ENCODE results near the gene KAZALD1.

Gene KAZALD1

GRCh38 chr10:101103430-101103829 is 41.6 kb downstream of the KAZALD1 start:
- TF ChIP-seq YY1 (IDR thresholded peaks at IDR 0.05; ENCODE audit: low read depth) (no peak), TEAD4 (IDR thresholded peaks at IDR 0.05) (no peak)

DNA sequence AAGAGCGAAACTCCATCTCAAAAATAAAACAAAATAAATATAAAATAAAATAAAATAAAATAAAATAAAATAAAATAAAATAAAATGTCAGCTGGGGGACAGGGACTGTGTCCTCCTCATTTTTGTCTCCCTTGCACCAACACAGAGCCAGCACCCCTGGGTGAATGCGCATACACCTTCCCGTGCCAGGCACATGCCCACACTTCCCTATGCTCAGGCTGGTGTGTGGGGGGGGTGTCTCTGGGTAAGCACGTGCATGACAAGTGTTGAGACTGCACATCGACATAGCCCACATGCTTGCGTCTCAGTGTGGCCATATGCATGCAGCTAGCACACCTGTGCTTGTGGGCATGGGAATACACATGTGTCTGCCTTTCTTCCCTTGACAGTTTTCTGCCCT is 44.6 kb downstream of the KAZALD1 start:
- TF ChIP-seq CREB1 (IDR thresholded peaks at IDR 0.05; ENCODE audit: low read depth) (no peak), CEBPB (IDR thresholded peaks at IDR 0.05) (no peak), NFIC (IDR thresholded peaks at IDR 0.05) (no peak), EGR1 (IDR thresholded peaks at IDR 0.05) (no peak), TEAD4 (IDR thresholded peaks at IDR 0.05) (no peak), RAD21 (IDR thresholded peaks at IDR 0.05; ENCODE audit: low read depth) (no peak), TAF1 (IDR thresholded peaks at IDR 0.05; ENCODE audit: low read depth) (no peak), TCF12 (IDR thresholded peaks at IDR 0.05; ENCODE audit: low read depth) (no peak), USF1 (IDR thresholded peaks at IDR 0.05) (no peak), FOXM1 (IDR thresholded peaks at IDR 0.05; ENCODE audit: borderline replicate concordance, low read depth) (no peak), YY1 (IDR thresholded peaks at IDR 0.05; ENCODE audit: low read depth) (no peak), ZBTB7A (IDR thresholded peaks at IDR 0.05; ENCODE audit: low read depth) (no peak), EP300 (IDR thresholded peaks at IDR 0.05; ENCODE audit: borderline replicate concordance) (no peak)
- TF ChIP-seq, protein P1, sequence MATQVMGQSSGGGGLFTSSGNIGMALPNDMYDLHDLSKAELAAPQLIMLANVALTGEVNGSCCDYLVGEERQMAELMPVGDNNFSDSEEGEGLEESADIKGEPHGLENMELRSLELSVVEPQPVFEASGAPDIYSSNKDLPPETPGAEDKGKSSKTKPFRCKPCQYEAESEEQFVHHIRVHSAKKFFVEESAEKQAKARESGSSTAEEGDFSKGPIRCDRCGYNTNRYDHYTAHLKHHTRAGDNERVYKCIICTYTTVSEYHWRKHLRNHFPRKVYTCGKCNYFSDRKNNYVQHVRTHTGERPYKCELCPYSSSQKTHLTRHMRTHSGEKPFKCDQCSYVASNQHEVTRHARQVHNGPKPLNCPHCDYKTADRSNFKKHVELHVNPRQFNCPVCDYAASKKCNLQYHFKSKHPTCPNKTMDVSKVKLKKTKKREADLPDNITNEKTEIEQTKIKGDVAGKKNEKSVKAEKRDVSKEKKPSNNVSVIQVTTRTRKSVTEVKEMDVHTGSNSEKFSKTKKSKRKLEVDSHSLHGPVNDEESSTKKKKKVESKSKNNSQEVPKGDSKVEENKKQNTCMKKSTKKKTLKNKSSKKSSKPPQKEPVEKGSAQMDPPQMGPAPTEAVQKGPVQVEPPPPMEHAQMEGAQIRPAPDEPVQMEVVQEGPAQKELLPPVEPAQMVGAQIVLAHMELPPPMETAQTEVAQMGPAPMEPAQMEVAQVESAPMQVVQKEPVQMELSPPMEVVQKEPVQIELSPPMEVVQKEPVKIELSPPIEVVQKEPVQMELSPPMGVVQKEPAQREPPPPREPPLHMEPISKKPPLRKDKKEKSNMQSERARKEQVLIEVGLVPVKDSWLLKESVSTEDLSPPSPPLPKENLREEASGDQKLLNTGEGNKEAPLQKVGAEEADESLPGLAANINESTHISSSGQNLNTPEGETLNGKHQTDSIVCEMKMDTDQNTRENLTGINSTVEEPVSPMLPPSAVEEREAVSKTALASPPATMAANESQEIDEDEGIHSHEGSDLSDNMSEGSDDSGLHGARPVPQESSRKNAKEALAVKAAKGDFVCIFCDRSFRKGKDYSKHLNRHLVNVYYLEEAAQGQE (IDR thresholded peaks at IDR 0.05; ENCODE audit: low read depth) = no peak
- TF ChIP-seq, protein P2, sequence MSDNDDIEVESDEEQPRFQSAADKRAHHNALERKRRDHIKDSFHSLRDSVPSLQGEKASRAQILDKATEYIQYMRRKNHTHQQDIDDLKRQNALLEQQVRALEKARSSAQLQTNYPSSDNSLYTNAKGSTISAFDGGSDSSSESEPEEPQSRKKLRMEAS (IDR thresholded peaks at IDR 0.05) = no peak

- TF ChIP-seq, protein P2 (IDR thresholded peaks at IDR 0.05) = no peak
- TF ChIP-seq TAF1 (IDR thresholded peaks at IDR 0.05; ENCODE audit: low read depth) = no peak
- TF ChIP-seq TEAD4 (IDR thresholded peaks at IDR 0.05) = no peak
- TF ChIP-seq TCF12 (IDR thresholded peaks at IDR 0.05; ENCODE audit: low read depth) = no peak
- no peak for TF ChIP-seq ZBTB7A (IDR thresholded peaks at IDR 0.05; ENCODE audit: low read depth)
Measured at GRCh38 chr10:101107771-101108170, 46.0 kb downstream of the KAZALD1 start.

DNA sequence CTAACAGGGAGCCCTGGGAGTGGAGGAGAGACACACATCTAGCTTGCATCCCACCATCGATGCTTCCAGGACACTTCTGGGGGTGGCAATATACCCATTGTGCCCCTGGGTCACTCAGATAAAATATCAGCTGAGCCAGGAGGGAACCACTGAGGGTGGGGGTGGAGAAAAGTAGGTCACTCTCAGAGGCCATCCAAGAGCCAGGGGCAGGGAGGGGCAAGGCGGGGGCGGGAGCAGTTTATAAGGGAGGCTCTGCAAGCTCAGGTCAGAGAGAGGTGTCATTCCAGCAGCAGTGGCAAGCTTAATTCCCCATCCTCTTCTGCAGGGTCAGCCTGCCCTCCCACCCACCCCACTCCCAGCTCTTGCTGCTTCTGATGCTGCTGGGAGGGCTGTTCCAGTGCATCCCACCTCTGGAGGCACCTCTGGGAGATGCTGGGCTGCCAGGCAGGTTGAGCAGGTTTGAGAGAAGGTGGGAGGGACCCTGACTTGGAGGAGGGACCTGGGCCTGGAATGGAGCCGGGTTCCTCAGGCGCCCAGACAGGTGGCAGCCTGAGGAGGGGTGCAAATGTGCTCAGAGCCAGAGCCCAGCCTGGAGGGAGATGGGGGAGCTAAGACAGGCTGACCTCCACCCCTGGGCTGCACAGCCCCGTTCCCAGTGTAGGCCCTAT is 49.2 kb downstream of the KAZALD1 start:
- TF ChIP-seq EP300 (IDR thresholded peaks at IDR 0.05; ENCODE audit: borderline replicate concordance) = 0 out of 2 replicates have a peak, but pooled peaks have one; percentile 12
- peak; percentile 26; the same call in 1 of the 2 replicates for TF ChIP-seq NFIC (IDR thresholded peaks at IDR 0.05)
- TF ChIP-seq RAD21 (IDR thresholded peaks at IDR 0.05; ENCODE audit: low read depth) = no peak
- TF ChIP-seq TEAD4 (IDR thresholded peaks at IDR 0.05) = peak; percentile 40; the same call in 1 of the 2 replicates
- 0 out of 2 replicates have a peak, but pooled peaks have one; percentile 36 for TF ChIP-seq ZBTB7A (IDR thresholded peaks at IDR 0.05; ENCODE audit: low read depth)
- peak; percentile 44; the same call in 1 of the 2 replicates for TF ChIP-seq TCF12 (IDR thresholded peaks at IDR 0.05; ENCODE audit: low read depth)
- TF ChIP-seq USF1 (IDR thresholded peaks at IDR 0.05) = no peak
- TF ChIP-seq CEBPB (IDR thresholded peaks at IDR 0.05) = no peak
- TF ChIP-seq, protein P2 (IDR thresholded peaks at IDR 0.05) = peak; percentile 51; the same call in 1 of the 2 replicates
- TF ChIP-seq TAF1 (IDR thresholded peaks at IDR 0.05; ENCODE audit: low read depth) = no peak
- TF ChIP-seq EGR1 (IDR thresholded peaks at IDR 0.05) = no peak
- TF ChIP-seq, protein P1 (IDR thresholded peaks at IDR 0.05; ENCODE audit: low read depth) = no peak
- no peak for TF ChIP-seq YY1 (IDR thresholded peaks at IDR 0.05; ENCODE audit: low read depth)
- no peak for TF ChIP-seq FOXM1 (IDR thresholded peaks at IDR 0.05; ENCODE audit: borderline replicate concordance, low read depth)

DNA sequence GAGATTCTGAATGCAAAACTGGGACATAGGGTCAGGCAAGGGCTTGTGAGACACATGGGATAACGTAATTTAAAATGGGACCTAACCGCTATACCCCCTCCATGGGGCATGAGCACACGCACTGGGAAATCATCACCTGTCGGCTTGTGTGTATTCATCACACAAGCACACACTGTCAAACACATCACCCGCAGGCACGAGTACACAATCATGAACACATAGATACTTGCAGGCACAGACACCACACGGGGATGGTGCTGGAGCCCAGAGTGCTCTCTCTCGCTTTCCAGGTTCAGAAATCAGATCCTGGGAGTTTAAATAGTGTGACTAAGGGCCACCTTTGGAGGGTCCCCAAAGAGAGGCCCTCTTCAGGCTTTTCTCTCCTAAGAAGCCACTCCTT is 49.8 kb downstream of the KAZALD1 start:
- TF ChIP-seq TAF1 (IDR thresholded peaks at IDR 0.05; ENCODE audit: low read depth) (no peak), USF1 (IDR thresholded peaks at IDR 0.05) (no peak)

All from Ishikawa (cell line).